Body of pancreas (tissue), 4 donors: ENCODE results near the gene CEP83. TPM values are rescaled to one million over a fixed set of nuclear protein-coding genes. Genes with fewer than 3 reads are reported as not detected.

ENCODE experiments used
- ATAC-seq: fragments of 150-250 bp; one replicate; pipeline ENCODE4 v1.9.1; 2016
- DNase-seq, 4 donors: peaks; one replicate each; pipeline ENCODE4 v3.0.0-alpha.2; 2019
- H3K27ac ChIP-seq, 4 donors: fragments of 200-600 bp; sonication (generic); 1 replicate in 3 of 4; 2 replicates in 1 of 4; pipeline versions ENCODE4 v1.5.1 to v1.6.1; 2016 to 2019; ENCODE audit warnings: mild to moderate bottlenecking in 1 of 4, mixed read lengths in 1 of 4, moderate library complexity in 1 of 4
- H3K27me3 ChIP-seq, 2 donors: fragments of 200-600 bp; sonication (generic); one replicate each; pipeline ENCODE4 v1.6.0; 2016; ENCODE audit warnings: mild to moderate bottlenecking in 1 of 2
- H3K36me3 ChIP-seq, 2 donors: fragments of 200-600 bp; sonication (generic); replicated peaks in 1 of 2; 2 replicates each; pipeline ENCODE4 v1.5.1; 2016; ENCODE audit warnings: low read depth in 2 of 2; ENCODE audit not compliant: insufficient read depth in 1 of 2
- H3K4me1 ChIP-seq: fragments of 200-600 bp; sonication (generic); one replicate; pipeline ENCODE4 v1.6.0; 2016
- H3K4me3 ChIP-seq, 2 donors: fragments of 200-600 bp; sonication (generic); 1 replicate in 1 of 2; 2 replicates in 1 of 2; pipeline ENCODE4 v1.5.1; 2016 to 2019
- H3K9me3 ChIP-seq, 3 donors: fragments of 200-600 bp; sonication (generic); 1 replicate in 2 of 3; 2 replicates in 1 of 3; pipeline ENCODE4 v1.5.1; 2016
- CTCF ChIP-seq, 7 experiments: fragments of 450-650 bp in 4 of 7; fragments of 200-600 bp in 3 of 7; sonication (generic) in 3 of 7; IDR thresholded peaks; one replicate each; pipeline ENCODE4 v1.5.1; 2016 to 2019; ENCODE audit warnings: antibody characterized with exemption in 7 of 7
- POLR2A ChIP-seq, 3 donors: fragments of 450-650 bp; IDR thresholded peaks; one replicate each; pipeline ENCODE4 v1.6.1; 2016; ENCODE audit warnings: antibody characterized with exemption in 3 of 3, mild to moderate bottlenecking in 2 of 3
- WGBS, 2 donors: methylation state at CpG; one replicate each; pipeline ENCODE4 v1.1.5; 2017; 5-methylcytosine and 5-hydroxymethylcytosine counted together
- intact Hi-C: fragments of 100-400 bp; cut with DNase I; formaldehyde crosslinking; loops from one replicate; pipeline ENCODE4 v1.15.1; 2023
- total RNA-seq, 2 donors: library from RNA; depleted of rRNA; stranded (reverse); fragments of >200 nt; gene quantifications; one replicate each; pipeline ENCODE4 v1.1.0, GENCODE V29; 2016

Gene CEP83
- total RNA-seq, 2 donors from 2014 or later, result 41.8 to 48.1 TPM

DNA sequence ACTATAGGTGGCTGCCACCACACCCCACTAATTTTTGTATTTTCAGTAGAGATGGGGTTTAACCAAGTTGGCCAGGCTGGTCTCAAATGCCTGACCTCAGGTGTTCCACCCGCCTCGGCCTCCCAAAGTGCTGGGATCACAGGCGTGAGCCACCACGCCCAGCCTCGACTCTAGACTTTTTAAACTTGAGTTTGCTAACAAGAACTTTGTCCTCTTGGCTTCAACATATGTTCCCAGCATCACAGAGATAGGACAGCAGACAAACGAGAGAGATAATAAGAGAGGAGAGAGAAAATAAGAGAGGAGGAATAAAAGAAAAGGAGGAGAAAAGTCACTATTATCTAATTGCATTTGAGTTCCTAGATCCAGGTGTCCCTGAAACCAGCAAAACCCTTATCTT, 119.1 kb downstream of the CEP83 start:
- TF ChIP-seq CTCF (IDR thresholded peaks at IDR 0.05), result no peak
- no peak for TF ChIP-seq POLR2A (IDR thresholded peaks at IDR 0.05)
- intact Hi-C loops, result no loop called here
- no peak for ATAC-seq
- Histone ChIP-seq H3K36me3 (no peaks in the 10 kb centered on the region), H3K27me3 (no peaks in the 10 kb centered on the region), H3K4me3 (no peak overlapping the region), H3K9me3 (no peaks in the 10 kb centered on the region), H3K27ac (no peak overlapping the region), H3K4me1 (no peaks in the 10 kb centered on the region)
- no peak for DNase-seq
- 79 to 89% methylated on average over 6 of the region's 6 CpGs for WGBS, 2 donors

GRCh38 chr12:94338006-94338794, 121.5 kb downstream of the CEP83 start:
- H3K4me3 ChIP-seq, result no peak overlapping the region
- no peak for TF ChIP-seq POLR2A (IDR thresholded peaks at IDR 0.05)
- TF ChIP-seq CTCF (IDR thresholded peaks at IDR 0.05), result no peak
- no peak for ATAC-seq
- intact Hi-C loops, result no loop called here
- no peak for DNase-seq
- H3K27me3 ChIP-seq, result no peaks in the 10 kb centered on the region
- WGBS, 2 donors, result 85 to 92% methylated on average over 4 of the region's 4 CpGs
- H3K36me3 ChIP-seq, result no peaks in the 10 kb centered on the region
- no peak overlapping the region for H3K27ac ChIP-seq
- H3K9me3 ChIP-seq, result no peaks in the 10 kb centered on the region
- H3K4me1 ChIP-seq, result no peaks in the 10 kb centered on the region

GRCh38 chr12:94336211-94336925, 123.3 kb downstream of the CEP83 start:
- no peak for DNase-seq
- 59 to 73% methylated on average over 5 of the region's 5 CpGs for WGBS, 2 donors
- H3K27ac ChIP-seq, result no peak overlapping the region
- H3K36me3 ChIP-seq, result no peaks in the 10 kb centered on the region
- TF ChIP-seq CTCF (IDR thresholded peaks at IDR 0.05) (no peak), POLR2A (IDR thresholded peaks at IDR 0.05) (no peak)
- H3K4me3 ChIP-seq, result no peak overlapping the region
- no peaks in the 10 kb centered on the region for H3K4me1 ChIP-seq
- intact Hi-C loops, result no loop called here
- ATAC-seq, result no peak
- H3K9me3 ChIP-seq, result no peaks in the 10 kb centered on the region
- no peaks in the 10 kb centered on the region for H3K27me3 ChIP-seq

DNA sequence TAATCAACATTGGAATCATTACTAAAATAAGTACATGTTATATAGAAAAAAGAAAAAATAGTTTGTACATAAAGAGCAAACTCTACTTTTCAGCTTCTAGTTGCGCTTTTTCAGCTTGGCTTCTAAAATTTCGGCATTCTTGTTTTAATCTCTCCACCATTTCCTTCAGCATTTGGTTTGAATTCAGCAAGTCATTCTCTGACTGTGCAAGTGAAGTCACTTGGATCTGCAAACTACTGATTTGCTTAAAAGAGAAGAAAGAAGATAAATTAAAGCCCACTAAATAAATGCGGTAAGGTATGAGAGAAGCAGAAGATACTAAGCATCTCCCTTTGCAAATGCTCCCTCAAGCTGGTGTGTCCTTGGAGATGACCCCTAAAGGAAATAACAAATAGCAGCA, 126.3 kb downstream of the CEP83 start:
- intact Hi-C loops, result no loop called here
- Histone ChIP-seq H3K4me3 (no peak overlapping the region), H3K27me3 (no peaks in the 10 kb centered on the region), H3K36me3 (no peaks in the 10 kb centered on the region), H3K4me1 (no peaks in the 10 kb centered on the region), H3K27ac (no peak overlapping the region), H3K9me3 (no peaks in the 10 kb centered on the region)
- no peak for ATAC-seq
- TF ChIP-seq POLR2A (IDR thresholded peaks at IDR 0.05), result no peak
- no peak for TF ChIP-seq CTCF (IDR thresholded peaks at IDR 0.05)
- DNase-seq, result no peak
- 90 to 94% methylated on average over 3 of the region's 3 CpGs for WGBS, 2 donors
